IMR-90 (cell line): ENCODE data around the gene KIF16B. TPM values are rescaled to one million over a fixed set of nuclear protein-coding genes. Genes with fewer than 3 reads are reported as not detected.

Experiments
- ATAC-seq: fragments of 200-7000 bp; cut with Tn5 transposase; 2 replicates; pipeline ENCODE4 v1.9.1; 2020; ENCODE audit warnings: low read depth, mild to moderate bottlenecking, moderate library complexity
- BruUV-seq: library from RNA; stranded (reverse); fragments of 400-500 nt; replicated peaks from 2 replicates; lab custom pipeline; 2021; lab: Mats Ljungman, UMichigan
- CTCF ChIA-PET: fragments of 300-600 bp; formaldehyde crosslinking; extraction: SDS; loops from one replicate; lab custom pipeline; 2021; ENCODE audit warnings: antibody characterized with exemption; lab: Yijun Ruan, JAX
- POLR2A ChIA-PET: fragments of 300-600 bp; sonication (Branson Sonifier 250); formaldehyde crosslinking; loops from one replicate; lab custom pipeline; 2022; ENCODE audit warnings: antibody characterized with exemption; ENCODE audit not compliant: unreplicated experiment; lab: Charles Lee
- DNase-seq: peaks from one replicate; pipeline ENCODE4 v3.0.0; 2013
- H2AFZ ChIP-seq: replicated peaks from 2 replicates; pipeline ENCODE3; 2013; ENCODE audit warnings: low read length, mild to moderate bottlenecking; ENCODE audit not compliant: poor library complexity
- H2AK5ac ChIP-seq: 2 replicates; pipeline ENCODE4 v1.6.1; 2013; ENCODE audit warnings: low read depth, low read length, inconsistent platforms
- H2AK9ac ChIP-seq: replicated peaks from 2 replicates; pipeline ENCODE3; 2013; ENCODE audit warnings: mild to moderate bottlenecking, low read depth, low read length, moderate library complexity; ENCODE audit not compliant: poor library complexity
- H2BK120ac ChIP-seq: 2 replicates; pipeline ENCODE4 v1.6.1; 2013; ENCODE audit warnings: low read depth, low read length, inconsistent platforms
- H2BK15ac ChIP-seq: 3 replicates; pipeline ENCODE4 v1.6.1; 2013; ENCODE audit warnings: low read depth, low read length, inconsistent platforms
- H2BK20ac ChIP-seq: 2 replicates; pipeline ENCODE4 v1.6.1; 2013; ENCODE audit warnings: low read depth, mild to moderate bottlenecking, inconsistent platforms, low read length, moderate library complexity
- H2BK5ac ChIP-seq: 2 replicates; pipeline ENCODE4 v1.6.1; 2013; ENCODE audit warnings: mild to moderate bottlenecking, low read depth, low read length, inconsistent platforms; ENCODE audit not compliant: poor library complexity, severe bottlenecking
- H3K14ac ChIP-seq: replicated peaks from 2 replicates; pipeline ENCODE4 v1.6.1; 2013; ENCODE audit warnings: low read depth, low read length, inconsistent platforms
- H3K18ac ChIP-seq: 2 replicates; pipeline ENCODE4 v1.6.1; 2013; ENCODE audit warnings: low read depth, low read length, control low read depth
- H3K23ac ChIP-seq: 2 replicates; pipeline ENCODE4 v1.6.1; 2013; ENCODE audit warnings: low read depth, low read length, inconsistent platforms
- H3K27ac ChIP-seq: 2 replicates; pipeline ENCODE4 v1.5.1; 2013; ENCODE audit warnings: mild to moderate bottlenecking, control low read depth, low read length; ENCODE audit not compliant: insufficient read depth
- H3K27me3 ChIP-seq: 2 replicates; pipeline ENCODE4 v1.6.1; 2013; ENCODE audit warnings: low read length; ENCODE audit not compliant: control insufficient read depth, insufficient read depth
- H3K36me3 ChIP-seq: 2 replicates; pipeline ENCODE4 v1.6.1; 2013; ENCODE audit warnings: low read length, mixed read lengths; ENCODE audit not compliant: control insufficient read depth, insufficient read depth
- H3K4ac ChIP-seq: 2 replicates; pipeline ENCODE4 v1.6.1; 2013; ENCODE audit warnings: low read depth, low read length, inconsistent platforms
- H3K4me1 ChIP-seq: 2 replicates; pipeline ENCODE4 v1.6.1; 2013; ENCODE audit warnings: low read length, mixed read lengths; ENCODE audit not compliant: control insufficient read depth, insufficient read depth
- H3K4me2 ChIP-seq: 2 replicates; pipeline ENCODE4 v1.6.1; 2013; ENCODE audit warnings: low read depth, mild to moderate bottlenecking, control low read depth, low read length, moderate library complexity
- H3K4me3 ChIP-seq: 2 replicates; pipeline ENCODE4 v1.5.1; 2013; ENCODE audit warnings: low read depth, mild to moderate bottlenecking, control low read depth, low read length, moderate library complexity; ENCODE audit not compliant: insufficient read depth
- H3K56ac ChIP-seq: 2 replicates; pipeline ENCODE4 v1.6.1; 2013; ENCODE audit warnings: low read length, inconsistent platforms; ENCODE audit not compliant: insufficient read depth; ENCODE audit errors: extremely low read depth
- H3K79me1 ChIP-seq, 2 experiments: 2 replicates each; pipeline ENCODE4 v1.6.1; 2013; ENCODE audit warnings: low read length in 2 of 2, inconsistent platforms in 1 of 2, low read depth in 1 of 2
- H3K9ac ChIP-seq: 2 replicates; pipeline ENCODE4 v1.6.1; 2013; ENCODE audit warnings: low read depth, low read length, control low read depth
- H3K9me1 ChIP-seq: 2 replicates; pipeline ENCODE4 v1.6.1; 2013; ENCODE audit warnings: low read length, inconsistent platforms; ENCODE audit not compliant: insufficient read depth
- H3K9me3 ChIP-seq: 2 replicates; pipeline ENCODE4 v1.6.1; 2013; ENCODE audit warnings: low read length; ENCODE audit not compliant: control insufficient read depth, insufficient read depth
- H4K20me1 ChIP-seq: 2 replicates; pipeline ENCODE4 v1.6.1; 2013; ENCODE audit warnings: low read length, inconsistent platforms; ENCODE audit not compliant: insufficient read depth
- H4K5ac ChIP-seq: 2 replicates; pipeline ENCODE4 v1.6.1; 2013; ENCODE audit warnings: mild to moderate bottlenecking, low read depth, low read length, control low read depth
- H4K8ac ChIP-seq, 2 experiments: 2 replicates each; pipeline ENCODE4 v1.6.1; 2013; ENCODE audit warnings: low read depth in 2 of 2, low read length in 2 of 2, control low read depth in 1 of 2, inconsistent platforms in 1 of 2
- H4K91ac ChIP-seq: 2 replicates; pipeline ENCODE4 v1.6.1; 2013; ENCODE audit warnings: low read depth, low read length, inconsistent platforms; ENCODE audit not compliant: insufficient read depth
- CEBPB ChIP-seq: IDR thresholded peaks from 2 replicates; pipeline ENCODE4 v1.6.1; 2012; ENCODE audit warnings: low read depth, low read length, improper control_type of control experiment
- CHD1 ChIP-seq: IDR thresholded peaks from 2 replicates; pipeline ENCODE4 v1.6.1; 2012; ENCODE audit warnings: low read depth, low read length, improper control_type of control experiment
- ELK1 ChIP-seq: fragments of 150-350 bp; IDR thresholded peaks from 2 replicates; pipeline ENCODE4 v1.6.1; 2016; ENCODE audit warnings: low read depth, mild to moderate bottlenecking, low read length, moderate library complexity, borderline replicate concordance
- FOS ChIP-seq: fragments of 150-350 bp; IDR thresholded peaks from 2 replicates; pipeline ENCODE4 v1.6.1; 2016; ENCODE audit warnings: low read depth, low read length
- MAZ ChIP-seq: IDR thresholded peaks from 2 replicates; pipeline ENCODE4 v1.6.1; 2012; ENCODE audit warnings: low read depth, mild to moderate bottlenecking, low read length, improper control_type of control experiment, moderate library complexity, borderline replicate concordance
- POLR2A ChIP-seq: IDR thresholded peaks from 2 replicates; pipeline ENCODE4 v1.6.1; 2012; ENCODE audit warnings: mild to moderate bottlenecking, low read depth, low read length
- RAD21 ChIP-seq: IDR thresholded peaks from 2 replicates; pipeline ENCODE4 v1.6.1; 2012; ENCODE audit warnings: low read length, improper control_type of control experiment
- RFX5 ChIP-seq: IDR thresholded peaks from 2 replicates; pipeline ENCODE4 v1.8.0; 2012; ENCODE audit warnings: low read depth, mild to moderate bottlenecking, low read length, moderate library complexity
- SMC3 ChIP-seq: fragments of 150-350 bp; IDR thresholded peaks from 2 replicates; pipeline ENCODE4 v1.6.1; 2016; ENCODE audit warnings: low read depth, mild to moderate bottlenecking, antibody characterized with exemption, low read length, moderate library complexity
- WGBS, 2 experiments: methylation state at CpG; one replicate each; pipeline versions ENCODE4 v1.1.5 to v1.1.7; 2013; ENCODE audit warnings: missing lambda C conversion rate in 2 of 2; ENCODE audit not compliant: insufficient read length in 1 of 2; ENCODE audit errors: extremely low coverage in 2 of 2; 5-methylcytosine and 5-hydroxymethylcytosine counted together
- dilution Hi-C: fragments of 300-500 bp; cut with HindIII; formaldehyde crosslinking; loops from one replicate; pipeline ENCODE4 v1.14.3; 2018; ENCODE audit warnings: low sequenced_read_pairs; ENCODE audit not compliant: unreplicated experiment
- in situ Hi-C: fragments of 300-500 bp; cut with MboI; formaldehyde crosslinking; loops from 3 replicates; pipeline ENCODE4 v1.14.3; 2019; ENCODE audit warnings: low sequenced_read_pairs, inconsistent platforms, mixed read lengths
- intact Hi-C: fragments of 100-400 bp; cut with micrococcal nuclease; formaldehyde crosslinking; loops from 2 replicates; pipeline ENCODE4 v1.10.0; 2022
- polyA plus RNA-seq, 3 experiments: library from polyadenylated mRNA; depleted of rRNA; stranded (reverse); fragments of >200 nt; gene quantifications; 2 replicates each; pipeline ENCODE4 v1.2.3, GENCODE V29; 2012; ENCODE audit warnings: low replicate concordance in 1 of 3
- total RNA-seq: library from RNA; depleted of rRNA; stranded (reverse); fragments of >200 nt; gene quantifications from 2 replicates; pipeline ENCODE4 v1.2.3, GENCODE V29; 2012

Gene KIF16B
- total and polyA plus RNA-seq, 2 of the 4 experiments (the other 2 are of a cell fraction), result 4.7 to 10.0 TPM

- peaks cover 2% of the 10 kb centered on the region; the same call in 1 of the 2 replicates for H3K4me1 ChIP-seq
- H4K5ac ChIP-seq, result no peak overlapping the region
- ATAC-seq (no peak), DNase-seq (no peak)
- no TSS peak for BruUV-seq
- H2BK15ac ChIP-seq, result no peak overlapping the region
- no peak overlapping the region for H2AK5ac ChIP-seq
- H3K9me3 ChIP-seq, result no peaks in the 10 kb centered on the region
- H2BK120ac ChIP-seq, result no peak overlapping the region
- no peak overlapping the region for H3K4me3 ChIP-seq
- intact Hi-C loops, result no loop called here
- no peak overlapping the region for H3K27ac ChIP-seq
- WGBS, 2 experiments, result 72% methylated on average over 5 of the region's 12 CpGs; no CpG with 5 or more reads in 1 of the 2 experiments
- H4K91ac ChIP-seq, result no peak overlapping the region
- no peak overlapping the region for H3K14ac ChIP-seq
- no peak overlapping the region for H3K9ac ChIP-seq
- no peak overlapping the region for H3K4me2 ChIP-seq
- H3K9me1 ChIP-seq, result peaks cover 9% of the 10 kb centered on the region; the same call in 1 of the 2 replicates
- H3K18ac ChIP-seq, result no peak overlapping the region
- dilution Hi-C loops, result no loop called here
- CTCF ChIA-PET, result no interaction called here
- no peak overlapping the region for H2AK9ac ChIP-seq
- no peak overlapping the region for H3K4ac ChIP-seq
- POLR2A ChIA-PET, result no interaction called here
- no peaks in the 10 kb centered on the region for H3K36me3 ChIP-seq
- no peak overlapping the region for H2BK20ac ChIP-seq
- H2BK5ac ChIP-seq, result no peak overlapping the region
- H3K23ac ChIP-seq, result no peak overlapping the region
- in situ Hi-C loops, result no loop called here
- TF ChIP-seq RAD21 (no peak), MAZ (no peak), CEBPB (no peak), ELK1 (no peak), RFX5 (no peak), FOS (no peak), POLR2A (no peak), SMC3 (no peak), CHD1 (no peak)
- no peak overlapping the region for H4K8ac ChIP-seq
- no peak overlapping the region for H2AFZ ChIP-seq
- no peak overlapping the region for H3K56ac ChIP-seq
- peaks cover 5% of the 10 kb centered on the region in 2 experiments; a peak in 2 of 4 replicates for H3K79me1 ChIP-seq
- peaks cover 3% of the 10 kb centered on the region; the same call in 1 of the 2 replicates for H4K20me1 ChIP-seq
- no peaks in the 10 kb centered on the region for H3K27me3 ChIP-seq
Measured at GRCh38 chr20:16548068-16548672, 25.1 kb downstream of the KIF16B start.
